NCI-H446 treated with DMSO at 0.1 percent for 48 hours (cell line): ENCODE results near the gene ELN.

Experiments
- DNase-seq: peaks from one replicate; lab custom pipeline; 2025; lab: John Stamatoyannopoulos, UW

The ELN gene

DNA sequence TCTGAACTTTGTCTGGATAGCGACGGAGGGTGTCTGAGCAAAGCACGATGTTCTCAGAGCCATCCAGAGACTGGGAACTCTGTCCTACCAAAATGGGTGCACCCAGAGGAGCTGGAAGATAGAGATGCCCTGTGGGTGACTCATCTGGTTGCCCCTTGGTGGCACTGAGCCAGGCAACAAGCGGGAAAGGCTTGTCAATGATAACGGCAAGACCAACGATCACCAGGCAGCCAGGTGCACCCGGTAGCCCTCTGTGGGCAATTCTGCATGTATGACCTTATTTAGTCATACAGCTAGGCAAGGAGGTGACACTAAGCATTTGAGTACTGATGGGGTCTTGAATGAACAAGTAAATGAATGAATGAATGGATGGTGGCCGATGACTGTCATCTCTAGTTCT, 2.8 kb upstream of the ELN start:
- DNase-seq, result no peak

DNA sequence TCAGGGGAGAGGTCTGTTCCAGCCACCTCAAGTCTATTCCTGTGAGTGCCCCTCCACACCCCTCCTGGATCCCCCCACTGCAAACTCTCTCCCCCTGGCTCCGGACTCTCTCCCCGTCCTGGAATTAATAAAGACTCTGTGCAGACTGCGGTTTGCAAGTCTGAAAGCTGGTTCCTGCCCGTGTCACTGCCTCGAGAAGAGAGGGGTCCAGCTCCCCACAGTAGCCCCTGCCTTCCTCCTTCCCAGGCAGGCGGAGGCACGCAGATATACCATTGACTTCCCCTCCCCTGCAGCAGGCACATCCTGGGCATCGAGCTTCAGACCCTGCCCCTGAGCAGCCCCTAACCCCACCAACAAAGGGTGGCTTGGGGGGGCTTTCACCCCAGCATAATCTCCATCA, 2.2 kb upstream of the ELN start:
- DNase-seq, result no peak

DNA sequence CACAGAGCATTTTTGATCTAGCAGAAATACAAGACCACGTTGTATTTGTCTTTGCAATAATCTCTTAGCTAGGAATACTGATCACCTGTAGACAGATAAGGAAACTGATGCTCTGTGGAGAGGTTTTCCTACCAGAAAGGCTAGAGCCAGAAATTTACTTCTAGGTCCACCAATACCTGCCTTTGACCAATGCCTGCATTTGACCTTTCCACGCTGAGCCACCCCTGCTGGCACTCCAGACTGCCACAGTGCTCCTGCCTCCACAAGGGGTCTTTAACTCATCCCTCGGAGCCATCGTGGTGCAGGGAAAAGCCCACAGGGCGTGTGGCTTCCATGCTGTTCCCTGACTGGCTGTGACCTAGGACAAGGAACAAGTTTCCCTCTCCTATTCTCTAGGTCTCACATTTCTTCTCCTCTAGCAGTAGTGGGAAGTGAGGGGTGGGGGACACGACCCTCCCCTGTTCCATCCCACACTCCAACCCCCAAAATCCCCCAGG, 1.5 kb upstream of the ELN start:
- DNase-seq, result no peak

DNA sequence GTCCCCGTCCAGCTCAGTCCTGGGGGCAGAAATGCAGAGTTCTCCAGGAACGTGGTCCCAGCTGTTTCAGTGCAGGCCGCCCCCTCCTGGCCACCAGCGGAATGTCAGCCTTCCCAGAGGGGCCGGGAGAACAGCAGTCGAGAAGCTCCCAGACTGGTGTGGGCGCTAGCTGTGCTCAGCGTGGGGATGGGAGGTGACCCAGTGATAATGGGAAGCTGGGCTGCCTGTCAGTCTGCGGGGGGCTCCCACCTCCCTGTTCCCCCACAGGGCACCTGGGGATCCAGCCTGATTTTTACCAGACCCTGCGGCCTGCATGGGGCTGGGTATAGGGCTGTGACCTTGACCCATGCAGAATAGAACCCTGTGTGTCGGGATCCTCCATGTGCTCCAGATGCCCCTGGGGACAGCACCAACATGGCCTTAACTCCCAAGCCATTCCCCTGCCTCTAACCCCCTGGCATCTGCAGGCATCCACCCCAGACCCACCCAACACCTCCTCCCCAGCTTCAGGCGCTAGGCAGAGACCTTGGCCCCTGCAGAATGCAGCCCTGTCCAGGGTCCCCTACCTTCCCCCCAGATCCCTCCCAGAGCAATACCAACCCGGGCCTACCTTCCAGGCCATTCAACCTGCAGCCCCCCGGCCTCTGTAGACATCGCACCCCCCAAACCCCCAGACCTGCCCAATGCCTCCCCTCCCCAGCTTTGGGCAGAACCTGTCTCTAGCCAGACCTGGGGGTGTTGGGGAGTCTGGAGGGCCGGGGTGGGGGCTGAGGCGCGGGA, 880 bp upstream of the ELN start:
- no peak for DNase-seq

DNA sequence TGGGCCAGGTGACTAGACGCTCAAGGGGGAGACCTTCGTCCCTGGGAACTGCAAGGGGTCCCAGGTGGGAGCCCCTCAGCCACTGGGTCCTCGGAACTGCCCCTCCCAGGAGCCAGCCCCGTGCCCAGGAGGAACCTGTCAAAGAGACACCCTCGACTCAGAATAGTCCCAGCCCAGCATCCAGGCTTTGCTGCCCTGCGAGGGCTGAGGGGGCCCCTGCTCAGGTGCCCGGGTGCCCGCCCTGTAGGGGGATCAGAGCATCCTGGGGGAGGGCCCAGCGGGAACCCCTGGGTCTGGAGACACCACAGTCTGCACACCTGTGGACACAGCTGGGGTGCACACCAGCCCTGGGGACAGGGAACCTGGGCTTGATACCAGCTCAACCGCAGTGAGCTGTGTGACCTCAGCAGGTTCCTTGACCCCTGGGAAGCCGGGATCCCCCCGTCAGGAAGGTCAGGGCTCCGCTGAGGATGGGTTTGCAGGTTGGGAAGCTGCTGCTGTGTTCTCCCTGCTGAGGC, 407 bp downstream of the ELN start:
- DNase-seq, result no peak

DNA sequence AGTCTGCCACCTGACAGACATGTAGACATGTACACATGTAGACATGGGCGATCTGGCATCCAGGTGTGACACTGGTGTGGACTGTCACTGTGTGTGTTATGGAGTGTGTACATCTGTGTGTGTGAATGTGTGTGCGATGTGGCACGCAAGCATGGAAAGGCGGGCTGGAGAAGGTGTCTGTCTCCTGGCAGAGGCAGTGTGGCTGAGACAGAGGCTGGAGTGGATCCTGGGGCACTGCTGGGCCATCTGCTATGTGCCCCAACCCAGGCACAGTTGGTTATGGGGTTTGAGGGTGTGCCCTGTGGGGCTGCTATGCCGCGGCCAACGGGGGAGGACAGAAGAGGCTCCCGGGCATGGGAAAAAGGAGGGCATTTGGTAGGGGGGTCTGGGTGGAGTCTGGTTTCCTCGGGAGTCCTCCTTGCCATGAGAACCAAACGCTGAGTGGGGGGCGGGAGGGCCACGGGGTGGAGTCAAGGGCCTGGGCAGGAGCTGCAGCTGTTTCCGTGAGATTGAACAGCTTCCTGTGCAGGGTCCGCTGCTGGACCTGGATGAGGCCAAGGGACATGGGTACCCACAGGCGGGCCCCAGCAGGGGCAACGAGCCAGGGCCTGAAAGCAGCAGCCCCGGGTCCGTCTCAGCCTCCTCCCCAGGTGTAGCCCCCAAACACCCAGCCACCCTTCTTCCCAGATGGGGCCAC, 1.3 kb downstream of the ELN start:
- no peak for DNase-seq

DNA sequence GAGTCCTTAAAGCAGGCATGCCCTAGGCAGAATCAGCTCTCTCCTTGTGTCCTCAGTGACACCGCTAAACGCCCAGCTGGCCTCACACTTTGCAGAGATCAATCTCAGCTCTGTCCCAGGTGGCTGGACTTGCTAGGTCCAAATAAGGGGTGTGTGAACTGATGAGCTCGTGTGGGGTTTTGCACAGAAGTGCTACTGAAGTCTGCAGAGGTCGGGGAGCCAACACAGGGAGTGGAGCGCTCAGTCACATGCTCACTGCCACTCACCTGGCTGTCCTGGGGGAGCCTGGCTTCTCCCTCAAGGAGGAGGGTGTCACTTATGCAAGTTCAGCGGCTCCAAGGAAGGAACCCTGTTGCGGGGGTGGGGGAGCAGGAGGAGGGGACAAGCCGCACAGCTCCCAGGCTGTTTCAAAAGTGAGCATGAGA, 2.0 kb downstream of the ELN start:
- no peak for DNase-seq

DNA sequence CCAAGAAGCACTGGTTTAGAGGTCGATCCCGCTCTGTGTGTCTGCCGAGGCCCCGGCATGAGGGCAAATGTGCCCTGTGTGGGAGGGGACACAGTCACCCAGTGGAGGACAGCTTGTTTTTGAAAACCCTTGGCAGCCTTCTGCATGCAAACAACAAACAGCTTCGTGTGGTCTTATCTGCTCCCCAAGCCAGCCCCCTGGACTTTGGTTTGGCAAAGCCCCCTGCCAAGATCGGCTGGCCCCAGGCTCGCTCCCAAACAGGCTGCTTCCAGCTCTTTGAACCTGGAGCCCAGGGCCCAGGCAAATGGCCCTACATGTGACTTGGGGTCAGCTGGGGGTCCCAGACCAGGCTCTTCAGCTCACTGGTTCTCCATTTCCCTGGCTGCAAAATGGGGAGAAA, 2.9 kb downstream of the ELN start:
- DNase-seq, result no peak

DNA sequence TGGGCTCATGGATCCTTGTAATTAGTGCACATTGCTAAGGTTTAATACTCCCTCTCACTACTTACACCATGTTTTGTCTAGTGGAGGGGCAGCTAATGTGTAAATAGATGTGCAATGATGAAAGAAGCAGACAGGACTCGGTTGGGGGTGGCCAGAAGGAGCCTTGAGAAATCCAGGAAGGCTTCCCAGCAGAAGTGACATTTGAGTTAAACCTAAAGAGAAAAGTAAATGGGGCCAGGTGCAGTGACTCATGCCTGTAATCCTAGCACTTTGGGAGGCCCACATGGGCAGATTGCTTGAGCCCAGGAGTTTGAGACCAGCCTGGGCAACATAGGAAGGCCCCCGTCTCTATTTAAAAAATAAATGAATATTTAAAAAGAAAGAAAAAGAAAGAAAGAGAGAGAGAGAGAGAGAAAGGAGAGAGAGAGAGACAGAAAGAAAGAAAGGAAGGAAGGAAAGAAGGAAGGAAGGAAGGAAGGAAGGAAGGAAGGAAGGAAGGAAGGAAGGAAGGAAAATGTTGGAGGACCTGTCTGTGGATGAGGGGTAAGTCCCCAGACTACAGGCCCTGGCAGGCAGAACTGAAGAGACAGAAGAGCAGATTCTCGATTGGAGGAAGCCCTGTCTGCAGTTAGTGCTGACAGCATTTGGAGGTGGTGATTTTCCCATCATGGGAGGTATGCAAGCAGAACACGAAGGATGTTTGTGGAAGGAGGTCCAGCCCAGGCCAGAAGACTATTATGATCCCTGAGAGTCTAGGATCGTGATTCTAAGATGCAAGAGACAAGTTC, 3.6 kb downstream of the ELN start:
- no peak for DNase-seq

DNA sequence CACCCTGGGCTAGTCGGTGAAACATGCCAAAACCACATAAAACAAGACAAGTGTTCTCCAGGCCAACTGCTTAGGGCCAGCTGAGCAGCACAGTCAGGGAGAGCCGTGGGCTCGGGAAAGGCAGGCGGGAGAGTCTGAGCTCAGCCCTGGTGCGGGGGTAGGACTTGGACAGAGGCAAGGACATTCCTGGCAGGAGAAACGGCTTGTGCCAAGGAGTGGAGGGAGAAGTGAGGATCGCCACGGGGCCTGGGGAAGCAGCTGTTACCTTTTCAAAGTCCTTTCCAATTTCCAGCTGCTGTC, 4.2 kb downstream of the ELN start:
- peak; percentile 40 for DNase-seq

DNA sequence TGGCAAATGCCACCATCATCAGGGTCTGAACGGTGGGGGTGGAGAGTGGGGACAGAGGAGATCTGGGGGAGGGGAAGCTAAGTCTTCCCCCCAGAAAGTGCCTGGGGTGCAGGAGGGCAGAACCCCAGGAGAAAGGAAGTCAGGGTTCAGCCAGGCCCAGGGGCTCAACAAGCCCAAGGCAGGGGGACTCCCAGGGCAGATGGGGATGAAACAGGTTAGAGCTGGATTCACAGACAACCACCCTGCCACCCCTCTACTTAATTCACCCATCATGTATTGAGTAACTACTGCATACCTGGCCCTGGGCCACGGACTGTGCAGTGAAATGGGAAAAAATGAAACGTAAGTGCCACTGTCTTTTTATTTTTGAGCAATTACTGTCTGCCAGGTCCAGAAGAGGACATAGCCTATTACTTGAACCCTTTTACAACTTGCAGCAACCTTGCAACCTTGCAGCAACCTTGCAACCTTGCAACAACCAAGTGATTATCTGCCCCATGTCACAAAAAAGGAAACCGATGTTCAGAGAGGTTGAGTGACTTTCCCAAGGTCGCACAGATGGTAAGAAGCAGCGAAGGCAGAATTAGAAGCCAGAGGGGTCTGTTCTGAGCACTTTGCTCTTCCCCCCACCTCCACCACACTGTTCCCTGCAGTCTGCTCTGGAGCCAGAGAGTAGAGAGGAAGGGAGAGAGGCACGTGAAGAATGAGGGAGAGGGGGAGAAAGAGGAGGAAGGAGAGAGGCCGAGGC, 4.8 kb downstream of the ELN start:
- DNase-seq, result no peak

DNA sequence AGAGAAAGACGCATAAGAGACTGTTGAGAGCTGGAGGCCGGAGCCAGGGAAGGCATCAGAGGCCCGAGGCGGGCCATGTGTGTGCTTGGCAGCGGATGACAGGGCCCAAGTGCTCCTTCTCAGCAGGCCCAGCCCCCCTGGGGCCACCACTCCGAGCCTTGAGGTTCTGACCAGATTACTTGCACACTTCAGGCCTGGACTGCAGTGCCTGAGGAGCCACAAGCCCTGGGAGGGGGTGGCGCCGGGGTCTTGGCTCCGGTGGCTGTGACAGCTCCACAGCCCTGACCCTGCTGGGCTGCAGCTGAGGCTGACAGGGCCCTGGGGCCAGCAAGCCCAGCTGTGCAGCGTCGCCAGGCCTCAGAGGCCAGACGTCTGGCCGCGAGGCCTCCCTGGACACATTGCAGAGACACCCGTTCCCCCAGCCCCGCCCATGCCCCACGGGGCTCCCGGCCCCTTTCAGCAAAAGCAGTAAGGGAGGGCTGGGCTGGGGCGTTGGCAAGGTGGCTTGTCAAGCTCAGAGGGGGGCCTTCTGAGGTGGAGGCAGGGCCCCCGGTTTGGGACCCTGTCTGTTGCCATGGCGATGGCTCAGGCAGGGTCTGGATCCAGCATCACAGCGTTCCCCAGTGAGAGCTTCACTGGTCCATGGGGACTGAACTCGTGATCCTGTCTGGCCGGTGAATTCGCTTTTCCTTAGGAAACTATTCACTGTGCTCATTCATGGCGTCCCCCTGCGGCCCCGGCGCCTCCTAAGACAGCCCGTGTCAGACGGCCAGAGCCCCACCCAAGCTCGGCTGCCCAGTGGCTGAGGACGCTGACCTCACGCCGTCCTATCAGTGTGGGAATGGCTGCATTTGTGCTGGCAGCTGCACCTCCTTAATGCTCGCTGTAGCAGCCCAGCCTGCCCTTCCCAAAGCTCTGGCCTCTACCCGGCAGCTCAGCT, 5.7 kb downstream of the ELN start:
- DNase-seq, result no peak

DNA sequence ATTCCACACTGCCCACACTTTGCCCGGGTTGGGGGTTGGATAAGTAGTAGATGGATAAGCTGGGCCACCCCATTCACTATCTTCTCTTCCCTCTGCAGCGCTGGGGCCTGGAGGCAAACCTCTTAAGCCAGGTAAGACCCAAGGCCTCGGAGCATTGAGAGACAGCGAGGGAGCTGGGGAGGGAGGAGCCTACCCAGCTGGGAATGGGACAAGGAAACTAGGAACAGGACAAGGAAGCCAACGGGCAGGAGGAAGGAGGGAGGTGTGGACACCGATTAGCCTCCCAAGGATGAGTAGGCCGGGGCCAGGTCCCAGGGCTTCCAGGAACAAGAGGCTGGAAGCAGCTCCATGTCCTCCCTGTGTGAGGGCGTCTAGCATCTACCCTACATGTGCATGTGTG, 9.6 kb downstream of the ELN start:
- no peak for DNase-seq

DNA sequence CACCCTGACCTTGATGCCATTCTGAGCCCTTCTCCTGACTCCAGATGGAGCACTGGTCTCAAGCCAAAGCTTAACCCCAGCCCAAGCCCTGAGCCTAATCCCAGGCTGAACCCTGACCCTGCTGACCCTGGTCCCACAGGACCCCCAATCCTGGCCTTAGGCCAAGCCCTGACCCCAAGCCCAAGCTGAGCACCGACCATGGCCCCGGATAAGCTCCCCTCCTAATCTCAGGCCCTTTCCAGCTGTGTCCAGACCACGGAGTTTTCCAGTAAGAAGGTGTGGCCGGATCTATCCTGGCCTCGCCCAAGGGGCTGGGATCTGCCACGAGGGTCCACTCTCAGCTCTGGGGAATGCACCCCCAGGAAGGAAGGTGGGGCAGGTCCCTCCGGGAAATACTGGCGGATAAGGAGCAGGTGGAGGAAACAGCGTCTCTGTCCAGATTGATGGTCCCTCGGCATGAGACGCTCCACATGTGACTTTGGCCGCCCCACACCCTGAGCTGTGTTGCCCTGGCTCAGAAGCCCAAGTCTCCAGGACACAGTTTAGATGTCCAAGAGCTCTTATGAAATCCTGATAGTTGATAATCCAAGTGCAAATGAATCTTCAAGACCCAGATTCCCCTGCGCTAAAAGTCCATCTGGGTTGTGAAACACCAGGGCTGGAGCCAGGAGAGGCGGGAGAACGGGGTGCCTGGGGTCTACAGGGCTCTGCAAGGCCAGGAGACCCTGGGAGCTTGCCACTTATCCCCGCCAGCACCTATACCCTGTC, 10.4 kb downstream of the ELN start:
- DNase-seq, result no peak

DNA sequence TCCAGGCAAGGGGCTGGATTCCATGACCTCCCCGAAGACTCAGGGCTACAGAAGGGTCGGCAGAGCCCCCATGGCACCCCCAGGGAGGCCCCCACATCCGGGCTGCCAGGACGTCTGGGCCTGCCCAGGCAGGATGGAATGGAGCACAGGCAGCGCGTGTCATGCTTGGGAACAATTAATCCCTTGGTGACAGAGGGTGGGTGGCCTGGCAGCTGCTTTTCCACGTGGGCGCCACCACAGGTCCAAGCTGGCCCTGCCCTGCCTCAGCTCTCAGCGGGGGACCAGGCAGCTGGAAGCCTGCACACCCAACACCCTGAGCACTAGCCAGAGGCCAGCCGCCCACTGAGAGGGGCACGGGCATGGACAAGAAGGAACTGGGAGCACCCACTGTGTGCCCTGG, 11.4 kb downstream of the ELN start:
- no peak for DNase-seq

DNA sequence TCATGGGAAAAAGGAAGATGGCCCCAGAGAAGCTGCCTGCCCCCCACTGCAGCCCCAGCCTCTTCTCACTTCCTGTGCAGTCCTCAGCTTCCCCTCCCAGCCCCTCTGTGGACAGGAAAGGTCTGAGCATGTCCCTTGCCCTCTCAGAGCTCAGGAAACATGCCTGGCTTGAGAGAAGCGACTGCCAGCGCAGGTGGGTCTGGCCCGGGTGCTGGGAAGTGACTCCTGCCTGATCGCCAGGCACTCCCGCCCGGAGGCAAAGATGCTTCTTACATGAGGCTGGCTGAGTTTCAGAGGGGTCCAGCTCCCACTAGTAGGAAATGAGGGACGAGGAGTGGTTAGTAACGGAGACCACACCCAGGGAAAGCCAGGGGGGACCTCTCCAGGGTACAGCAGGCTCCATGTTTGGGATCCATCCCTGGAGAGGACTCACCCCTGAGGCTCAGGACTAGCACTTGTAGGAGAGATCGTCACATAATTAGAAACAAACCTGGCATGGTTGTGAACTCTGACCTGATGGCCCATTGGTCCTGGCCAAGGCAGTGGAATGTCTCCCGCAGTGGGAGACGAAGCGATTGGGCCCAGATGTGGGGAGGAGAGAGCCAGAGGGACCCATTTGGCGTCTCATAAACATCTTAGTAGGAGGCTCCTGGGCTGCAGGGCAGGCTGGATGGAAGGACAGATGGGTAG, 12.3 kb downstream of the ELN start:
- DNase-seq, result no peak

DNA sequence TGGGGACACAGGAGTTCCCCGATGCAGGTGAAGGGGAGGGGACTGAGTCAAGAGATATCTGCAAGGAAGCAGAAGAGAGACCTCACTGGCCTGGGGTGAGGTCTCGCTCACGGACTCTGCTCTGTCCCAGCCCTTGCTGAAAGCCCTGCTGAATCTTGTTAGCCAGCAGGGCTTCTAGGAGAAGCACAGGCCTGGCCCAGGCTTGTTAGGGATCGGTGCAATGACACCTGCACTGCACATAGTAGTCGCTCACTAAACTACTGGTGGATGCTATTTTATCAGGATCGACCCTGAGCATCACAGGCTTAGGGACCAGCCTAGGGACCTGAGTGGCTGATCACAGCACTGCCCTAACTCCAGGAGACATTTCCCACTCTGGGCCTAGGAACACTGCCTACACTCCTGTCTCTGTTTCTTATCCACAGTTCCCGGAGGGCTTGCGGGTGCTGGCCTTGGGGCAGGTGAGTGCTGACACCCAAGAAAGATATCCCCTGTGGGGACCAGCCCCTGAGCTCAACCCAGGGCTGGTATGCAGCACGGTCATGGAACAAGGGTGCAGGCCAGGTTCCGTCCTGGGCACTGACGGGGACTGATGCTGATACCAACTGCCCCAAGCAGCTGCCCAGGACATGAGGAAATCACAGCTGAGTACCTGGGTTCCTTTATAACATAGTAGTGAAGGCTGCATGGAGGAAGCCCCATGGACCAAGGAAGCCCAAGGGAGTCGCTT, 13.0 kb downstream of the ELN start:
- no peak for DNase-seq

DNA sequence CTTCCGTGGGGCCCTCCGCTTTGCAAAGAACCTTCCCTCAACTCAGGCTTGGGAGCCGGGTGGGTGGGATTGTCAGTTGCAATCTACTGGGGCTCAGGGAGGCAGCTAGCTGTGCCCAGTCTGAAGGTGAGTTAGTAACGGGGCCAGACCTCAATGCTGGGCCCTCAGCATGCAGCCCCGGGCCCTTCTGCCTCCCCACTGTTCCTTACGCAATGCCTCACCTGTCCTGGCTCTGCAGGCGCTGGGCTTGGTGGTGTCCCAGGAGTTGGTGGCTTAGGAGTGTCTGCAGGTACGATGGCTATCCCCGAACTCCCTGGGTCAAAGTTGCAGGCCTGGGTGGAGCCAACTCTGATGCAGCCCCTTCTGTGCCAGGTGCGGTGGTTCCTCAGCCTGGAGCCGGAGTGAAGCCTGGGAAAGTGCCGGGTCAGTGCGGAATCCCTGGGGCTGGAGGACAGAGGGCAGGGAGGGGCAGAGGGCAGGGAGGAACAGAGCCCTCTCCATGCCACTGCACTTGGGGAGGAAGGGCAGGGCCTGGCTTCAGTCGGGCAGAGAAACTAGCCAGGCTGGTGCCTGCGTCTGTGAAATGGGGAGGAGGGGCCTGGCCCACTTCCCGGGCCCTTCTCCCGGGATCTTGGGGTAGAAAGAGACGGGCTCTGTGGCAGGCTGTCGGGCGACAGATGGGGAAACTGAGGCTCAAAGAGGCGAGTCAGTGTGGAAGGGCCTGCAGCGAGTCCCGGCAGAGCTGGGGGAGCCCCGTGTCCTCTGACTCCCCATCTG, 15.0 kb downstream of the ELN start:
- no peak for DNase-seq
